ENCODE measurements around the gene SOX6. TPM values are rescaled to one million over a fixed set of nuclear protein-coding genes. Genes with fewer than 3 reads are reported as not detected.

The SOX6 gene
- total RNA-seq, 1 experiment from 2014 or later, result 6.4 TPM

GRCh38 chr11:16001899-16002426, 354.4 kb downstream of the SOX6 start:
- DNase-seq (ENCODE audit: low spot score), result peak; percentile 100

- no peak for DNase-seq (ENCODE audit: low spot score)
These were observed 355.2 kb downstream of the SOX6 start for GRCh38 chr11:16001044-16001568.

GRCh38 chr11:16000065-16000464, 356.3 kb downstream of the SOX6 start:
- DNase-seq (ENCODE audit: low spot score), result no peak

GRCh38 chr11:15993345-15993744, 363.0 kb downstream of the SOX6 start:
- DNase-seq (ENCODE audit: low spot score), result no peak

- no peak for DNase-seq (ENCODE audit: low spot score)
These were observed 365.1 kb downstream of the SOX6 start for GRCh38 chr11:15991215-15991614.

- DNase-seq (ENCODE audit: low spot score), result no peak
These were observed 366.7 kb downstream of the SOX6 start for GRCh38 chr11:15989685-15990084.

- no peak for DNase-seq (ENCODE audit: low spot score)
These were observed 367.6 kb downstream of the SOX6 start for GRCh38 chr11:15988693-15989231.

- no peak for DNase-seq (ENCODE audit: low spot score)
These were observed 368.3 kb downstream of the SOX6 start for GRCh38 chr11:15988016-15988550.

GRCh38 chr11:15987046-15987445, 369.3 kb downstream of the SOX6 start:
- peak; percentile 49 for DNase-seq (ENCODE audit: low spot score)

- no peak for DNase-seq (ENCODE audit: low spot score)
These were observed 370.5 kb downstream of the SOX6 start for GRCh38 chr11:15985860-15986139.

GRCh38 chr11:15985127-15985859, 371.1 kb downstream of the SOX6 start:
- peak; percentile 93 for DNase-seq (ENCODE audit: low spot score)

GRCh38 chr11:15981292-15981691, 375.1 kb downstream of the SOX6 start:
- DNase-seq (ENCODE audit: low spot score), result no peak

- DNase-seq (ENCODE audit: low spot score), result no peak
These were observed 379.2 kb downstream of the SOX6 start for GRCh38 chr11:15977116-15977515.

- DNase-seq (ENCODE audit: low spot score), result peak; percentile 87
These were observed 379.8 kb downstream of the SOX6 start for GRCh38 chr11:15976433-15977045.

- no peak for DNase-seq (ENCODE audit: low spot score)
These were observed 380.6 kb downstream of the SOX6 start for GRCh38 chr11:15975742-15976141.

GRCh38 chr11:15972838-15973237, 383.5 kb downstream of the SOX6 start:
- no peak for DNase-seq (ENCODE audit: low spot score)

- no peak for DNase-seq (ENCODE audit: low spot score)
These were observed 385.2 kb downstream of the SOX6 start for GRCh38 chr11:15971215-15971546.

GRCh38 chr11:15970506-15971214, 385.7 kb downstream of the SOX6 start:
- DNase-seq (ENCODE audit: low spot score), result no peak

GRCh38 chr11:15969701-15970329, 386.5 kb downstream of the SOX6 start:
- DNase-seq (ENCODE audit: low spot score), result peak; percentile 62

- peak; percentile 89 for DNase-seq (ENCODE audit: low spot score)
These were observed 387.1 kb downstream of the SOX6 start for GRCh38 chr11:15969281-15969680.

- no peak for DNase-seq (ENCODE audit: low spot score)
These were observed 387.8 kb downstream of the SOX6 start for GRCh38 chr11:15968461-15969130.

Measured in H4 (cell line).